Liver (tissue), 9 donors: ENCODE data around the gene BMAL2. TPM values are rescaled to one million over a fixed set of nuclear protein-coding genes. Genes with fewer than 3 reads are reported as not detected.

Experiments
- DNase-seq: peaks from one replicate; pipeline ENCODE4 v3.0.0-alpha.2; 2017; ENCODE audit warnings: low spot score
- H3K27ac ChIP-seq, 2 donors: one replicate each; pipeline ENCODE4 v1.7.0; 2013; ENCODE audit warnings: inconsistent platforms in 2 of 2, low read length in 2 of 2, control low read depth in 1 of 2, low read depth in 1 of 2, mild to moderate bottlenecking in 1 of 2
- H3K27me3 ChIP-seq, 4 donors: one replicate each; pipeline versions ENCODE4 v1.6.1 to v1.7.0; 2013; ENCODE audit warnings: low read length in 3 of 4, inconsistent platforms in 1 of 4, mild to moderate bottlenecking in 1 of 4, moderate library complexity in 1 of 4; ENCODE audit not compliant: control insufficient read depth in 4 of 4, insufficient read depth in 4 of 4
- H3K36me3 ChIP-seq, 4 donors: one replicate each; pipeline versions ENCODE4 v1.6.1 to v1.7.0; 2013; ENCODE audit warnings: low read length in 3 of 4, mild to moderate bottlenecking in 3 of 4, low read depth in 1 of 4, moderate library complexity in 1 of 4; ENCODE audit not compliant: control insufficient read depth in 4 of 4, insufficient read depth in 3 of 4
- H3K4me1 ChIP-seq, 4 donors: one replicate each; pipeline versions ENCODE4 v1.6.1 to v1.7.0; 2013; ENCODE audit warnings: low read length in 3 of 4, mild to moderate bottlenecking in 3 of 4, moderate library complexity in 1 of 4; ENCODE audit not compliant: control insufficient read depth in 4 of 4, insufficient read depth in 4 of 4
- H3K4me3 ChIP-seq, 3 donors: one replicate each; pipeline versions ENCODE4 v1.6.1 to v1.7.0; 2013; ENCODE audit warnings: low read length in 3 of 3, control low read depth in 1 of 3, low read depth in 1 of 3, mild to moderate bottlenecking in 1 of 3
- H3K9ac ChIP-seq, 2 donors: one replicate each; pipeline ENCODE4 v1.7.0; 2013; ENCODE audit warnings: low read length in 2 of 2, mild to moderate bottlenecking in 2 of 2, moderate library complexity in 2 of 2, control low read depth in 1 of 2, low read depth in 1 of 2
- H3K9me3 ChIP-seq, 4 donors: one replicate each; pipeline versions ENCODE4 v1.6.1 to v1.7.0; 2013; ENCODE audit warnings: low read length in 3 of 4; ENCODE audit not compliant: control insufficient read depth in 4 of 4
- ATF3 ChIP-seq: IDR thresholded peaks from 2 replicates; pipeline ENCODE4 v1.6.1; 2016; ENCODE audit warnings: antibody characterized with exemption
- CTCF ChIP-seq: fragments of 150-350 bp; IDR thresholded peaks from 2 replicates; pipeline ENCODE4 v1.5.1; 2017; ENCODE audit warnings: improper control_type of control experiment, low read depth, low read length; ENCODE audit not compliant: missing input control
- EGR1 ChIP-seq, 2 donors: IDR thresholded peaks; 2 replicates each; pipeline ENCODE4 v1.6.1; 2016 to 2018; ENCODE audit warnings: antibody characterized with exemption in 2 of 2, low read depth in 2 of 2
- FOXA2 ChIP-seq: IDR thresholded peaks from 2 replicates; pipeline ENCODE4 v1.6.1; 2016; ENCODE audit warnings: antibody characterized with exemption
- HNF4A ChIP-seq, 2 donors: conservative IDR thresholded peaks; 2 replicates each; pipeline ENCODE4 v1.6.1; 2016; ENCODE audit warnings: antibody characterized with exemption in 2 of 2, mild to moderate bottlenecking in 2 of 2
- HNF4G ChIP-seq: IDR thresholded peaks from 2 replicates; pipeline ENCODE4 v1.6.1; 2016; ENCODE audit warnings: antibody characterized with exemption
- JUND ChIP-seq, 2 donors: IDR thresholded peaks; 2 replicates each; pipeline ENCODE4 v1.6.1; 2016; ENCODE audit warnings: antibody characterized with exemption in 2 of 2
- MAX ChIP-seq: IDR thresholded peaks from 2 replicates; pipeline ENCODE4 v1.6.1; 2016; ENCODE audit warnings: antibody characterized with exemption
- NR2F2 ChIP-seq: IDR thresholded peaks from 2 replicates; pipeline ENCODE4 v1.6.1; 2016; ENCODE audit warnings: antibody characterized with exemption
- REST ChIP-seq: IDR thresholded peaks from 2 replicates; pipeline ENCODE4 v1.6.1; 2016; ENCODE audit warnings: antibody characterized with exemption, mild to moderate bottlenecking
- RXRA ChIP-seq, 2 donors: IDR thresholded peaks; 2 replicates each; pipeline ENCODE4 v1.6.1; 2017 to 2018; ENCODE audit warnings: antibody characterized with exemption in 2 of 2, mild to moderate bottlenecking in 1 of 2
- SP1 ChIP-seq: IDR thresholded peaks from 2 replicates; pipeline ENCODE4 v1.6.1; 2018; ENCODE audit warnings: antibody characterized with exemption, mild to moderate bottlenecking
- TAF1 ChIP-seq: conservative IDR thresholded peaks from 2 replicates; pipeline ENCODE4 v1.6.1; 2016; ENCODE audit warnings: antibody characterized with exemption, mild to moderate bottlenecking
- YY1 ChIP-seq: IDR thresholded peaks from 2 replicates; pipeline ENCODE4 v1.6.1; 2016; ENCODE audit warnings: antibody characterized with exemption, mild to moderate bottlenecking
- ZBTB33 ChIP-seq: IDR thresholded peaks from 2 replicates; pipeline ENCODE4 v1.6.1; 2016; ENCODE audit warnings: antibody characterized with exemption
- WGBS: extraction: QIAGEN DNeasy Blood & Tissue Kit; methylation state at CpG from one replicate; pipeline ENCODE4 v1.1.7; 2013; 5-methylcytosine and 5-hydroxymethylcytosine counted together
- polyA plus RNA-seq, 2 donors: library from polyadenylated mRNA; stranded (reverse) in 1 of 2; unstranded in 1 of 2; fragments of 200-250 nt in 1 of 2; fragments of >200 nt in 1 of 2; fragmentation: Nextera tagmentation in 1 of 2; extraction: Ambion mirVana in 1 of 2; gene quantifications; one replicate each; pipeline versions ENCODE4 v1.2.1 to v1.2.3, GENCODE V29; 2013 to 2015
- total RNA-seq, 2 donors: library from RNA; depleted of rRNA; stranded (reverse); fragments of >200 nt; gene quantifications; one replicate each; pipeline ENCODE4 v1.2.3, GENCODE V29; 2014
- donor health status: healthy.
- donor health status: healthy.
- donor health status: healthy.
- donor health status: healthy.
- donor health status: healthy.

BMAL2 gene
- total and polyA plus RNA-seq, 4 donors: 1.4 to 4.4 (median 1.7) TPM

- H3K4me3 ChIP-seq: no peak overlapping the region
- TF ChIP-seq ATF3: no peak
- TF ChIP-seq NR2F2: no peak
- no peak for TF ChIP-seq CTCF
- no peak for TF ChIP-seq ZBTB33
- no peak for TF ChIP-seq JUND (IDR thresholded peaks at IDR 0.05)
- TF ChIP-seq TAF1: no peak
- no peak for TF ChIP-seq SP1
- no peak for TF ChIP-seq REST
- TF ChIP-seq HNF4A (conservative IDR thresholded peaks at IDR 0.05): peak in 1 of 2 donors; percentile 42
- peak in 1 of 2 donors; percentile 25 for TF ChIP-seq RXRA (IDR thresholded peaks at IDR 0.05)
- TF ChIP-seq EGR1 (IDR thresholded peaks at IDR 0.05; ENCODE audit: low read depth in 2 of 2): no peak
- no peaks in the 10 kb centered on the region for H3K27me3 ChIP-seq
- no peaks in the 10 kb centered on the region for H3K36me3 ChIP-seq
- H3K9me3 ChIP-seq: no peaks in the 10 kb centered on the region
- WGBS: 49% methylated on average over 1 of the region's 1 CpG
- no peak for DNase-seq
- peaks cover 3 to 44% (median 25%) of the 10 kb centered on the region in 4 donors for H3K4me1 ChIP-seq
- peak overlapping the region; percentile 5 to 76 for H3K27ac ChIP-seq
- H3K9ac ChIP-seq: no peak overlapping the region
Observed at GRCh38 chr12:27337376-27337775, 4.7 kb downstream of the BMAL2 start.

GRCh38 chr12:27338473-27338872 is 5.8 kb downstream of the BMAL2 start:
- TF ChIP-seq MAX (no peak), EGR1 (IDR thresholded peaks at IDR 0.05; ENCODE audit: low read depth in 2 of 2) (no peak), HNF4G (no peak), ATF3 (no peak), FOXA2 (no peak), ZBTB33 (no peak), YY1 (no peak), RXRA (IDR thresholded peaks at IDR 0.05) (no peak)
- H3K4me1 ChIP-seq: peaks cover 3 to 41% (median 23%) of the 10 kb centered on the region in 4 donors
- H3K36me3 ChIP-seq: no peaks in the 10 kb centered on the region
- no peaks in the 10 kb centered on the region for H3K27me3 ChIP-seq
- H3K4me3 ChIP-seq: no peak overlapping the region
- DNase-seq: no peak
- peak overlapping the region in 1 of 2 donors; percentile 76 for H3K27ac ChIP-seq
- WGBS: 95% methylated on average over 1 of the region's 1 CpG
- no peak overlapping the region for H3K9ac ChIP-seq
- no peaks in the 10 kb centered on the region for H3K9me3 ChIP-seq
